AG04449 (cell line): ENCODE measurements around the gene CSH1.

ENCODE experiments used
- CTCF ChIA-PET: fragments of 350-600 bp; formaldehyde crosslinking; extraction: SDS; loops from one replicate; lab custom pipeline; 2021; ENCODE audit warnings: antibody characterized with exemption; lab: Yijun Ruan, JAX
- POLR2A ChIA-PET: fragments of 400-600, 350-600 bp; formaldehyde crosslinking; extraction: SDS; loops from one replicate; lab custom pipeline; 2020; ENCODE audit warnings: antibody characterized with exemption, inconsistent platforms; lab: Yijun Ruan, JAX
- DNase-seq: peaks from one replicate; pipeline ENCODE4 v3.0.0-alpha.2; 2010; ENCODE audit warnings: low read depth, low spot score
- H3K4me3 ChIP-seq: 2 replicates; pipeline ENCODE4 v1.5.1; 2011; ENCODE audit warnings: low read depth, mild to moderate bottlenecking, control low read depth, low read length
- TF ChIP-seq, protein P1 (sequence below): IDR thresholded peaks from one replicate; pipeline ENCODE4 v1.5.1; 2011; ENCODE audit warnings: mild to moderate bottlenecking, moderate library complexity, low read length, control low read depth, inconsistent platforms; ENCODE audit not compliant: insufficient read depth; ENCODE audit errors: missing control alignments

Gene CSH1

DNA sequence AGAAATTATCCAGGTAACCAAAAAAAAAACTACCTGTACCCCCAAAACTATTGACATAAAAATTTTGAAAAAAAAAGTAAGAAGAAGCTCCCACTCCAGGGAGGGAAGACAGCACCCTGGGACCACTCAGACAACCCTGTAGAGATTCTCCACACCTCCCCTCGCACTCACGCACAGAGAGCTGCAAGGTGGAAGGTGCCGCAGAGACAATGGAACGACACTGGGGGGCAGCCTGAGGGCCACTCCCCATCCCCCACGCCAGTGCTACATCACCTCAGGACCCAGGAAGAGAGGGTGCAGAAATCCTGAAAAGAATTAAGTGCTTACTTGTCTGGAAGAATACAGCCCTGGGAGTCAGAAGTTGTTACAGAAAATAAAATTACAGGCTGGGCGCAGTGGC, 40.9 kb upstream of the CSH1 start:
- TF ChIP-seq, protein P1, sequence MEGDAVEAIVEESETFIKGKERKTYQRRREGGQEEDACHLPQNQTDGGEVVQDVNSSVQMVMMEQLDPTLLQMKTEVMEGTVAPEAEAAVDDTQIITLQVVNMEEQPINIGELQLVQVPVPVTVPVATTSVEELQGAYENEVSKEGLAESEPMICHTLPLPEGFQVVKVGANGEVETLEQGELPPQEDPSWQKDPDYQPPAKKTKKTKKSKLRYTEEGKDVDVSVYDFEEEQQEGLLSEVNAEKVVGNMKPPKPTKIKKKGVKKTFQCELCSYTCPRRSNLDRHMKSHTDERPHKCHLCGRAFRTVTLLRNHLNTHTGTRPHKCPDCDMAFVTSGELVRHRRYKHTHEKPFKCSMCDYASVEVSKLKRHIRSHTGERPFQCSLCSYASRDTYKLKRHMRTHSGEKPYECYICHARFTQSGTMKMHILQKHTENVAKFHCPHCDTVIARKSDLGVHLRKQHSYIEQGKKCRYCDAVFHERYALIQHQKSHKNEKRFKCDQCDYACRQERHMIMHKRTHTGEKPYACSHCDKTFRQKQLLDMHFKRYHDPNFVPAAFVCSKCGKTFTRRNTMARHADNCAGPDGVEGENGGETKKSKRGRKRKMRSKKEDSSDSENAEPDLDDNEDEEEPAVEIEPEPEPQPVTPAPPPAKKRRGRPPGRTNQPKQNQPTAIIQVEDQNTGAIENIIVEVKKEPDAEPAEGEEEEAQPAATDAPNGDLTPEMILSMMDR, result no peak
- CTCF ChIA-PET, result interaction anchor here (0.7 to 2.3 kb wide), 3 partner anchors 9 to 91 kb away, joined by 4 to 12 read pairs (median 6); no protein-coding TSS in a partner anchor
- DNase-seq, result no peak
- POLR2A ChIA-PET, result no interaction called here
- no peak overlapping the region for H3K4me3 ChIP-seq

DNA sequence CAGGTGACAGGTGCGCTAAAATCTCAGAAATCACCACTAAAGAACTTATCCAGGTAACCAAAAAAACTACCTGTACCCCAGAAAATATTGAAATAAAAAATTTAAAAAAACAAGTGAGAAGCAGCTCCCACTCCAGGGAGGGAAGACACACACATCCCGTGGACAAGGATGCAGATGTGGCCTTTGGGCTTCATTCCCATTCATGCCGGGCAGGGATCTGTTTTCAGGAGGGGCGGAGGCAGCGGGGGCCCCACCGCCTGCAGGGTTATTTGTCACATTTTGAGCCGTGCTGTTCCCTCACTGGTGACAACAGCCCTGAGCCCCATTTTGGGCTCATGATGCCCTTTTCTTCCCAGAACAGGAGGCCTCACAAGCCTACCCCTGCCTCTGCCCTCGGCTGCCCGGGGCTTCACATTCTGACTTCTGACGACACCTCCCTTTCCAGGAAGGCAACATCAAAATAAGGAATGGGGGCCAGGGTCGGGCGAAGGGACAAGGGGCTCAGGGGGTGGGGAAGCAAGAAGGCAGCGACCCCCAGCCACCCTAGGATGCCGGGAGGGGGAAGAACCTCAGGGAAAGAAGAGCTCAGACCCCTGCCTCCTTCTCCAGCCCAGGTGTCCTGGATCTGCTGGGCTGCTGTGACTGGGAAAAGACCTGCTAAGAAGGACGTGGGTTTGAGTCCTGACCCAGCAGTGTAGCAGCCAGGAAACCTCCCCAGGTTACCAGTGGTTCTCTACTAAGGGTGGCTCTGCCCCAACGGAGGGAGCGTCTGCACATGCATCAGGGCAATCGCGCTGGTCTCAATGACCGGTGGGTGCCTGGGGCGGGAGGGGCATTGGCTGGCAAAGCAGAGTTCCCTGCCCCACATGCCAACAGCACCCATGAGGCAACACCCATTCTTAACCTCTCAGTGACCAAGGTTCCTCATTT, 38.1 kb upstream of the CSH1 start:
- CTCF ChIA-PET, result interaction anchor here (1.0 to 8.9 kb wide), 7 partner anchors 11 to 199 kb away, joined by 3 to 55 read pairs (median 5); partner anchors contain the start of genes CSHL1 and GH1
- DNase-seq, result no peak
- POLR2A ChIA-PET, result no interaction called here
- H3K4me3 ChIP-seq, result no peak overlapping the region
- TF ChIP-seq, protein P1, result no peak

DNA sequence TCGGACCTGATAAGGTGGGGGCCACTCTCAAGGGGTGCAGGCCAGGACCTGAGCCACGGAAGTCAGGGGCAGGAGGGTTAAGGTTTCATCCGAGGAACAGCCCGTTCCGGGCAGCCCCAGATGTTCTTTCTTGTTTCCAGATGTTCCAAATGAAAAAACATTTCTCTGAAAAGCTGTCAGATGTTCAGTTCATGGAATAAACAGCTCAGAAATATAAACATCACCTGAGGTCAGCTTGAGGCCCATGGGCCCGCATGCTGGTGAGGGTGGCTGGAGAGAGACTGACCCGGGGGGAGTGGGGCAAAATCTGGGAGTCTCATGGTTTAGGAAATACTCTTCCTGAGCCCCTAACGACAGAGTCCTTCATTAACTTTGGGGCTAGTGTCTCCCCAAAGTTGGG, 37.2 kb upstream of the CSH1 start:
- H3K4me3 ChIP-seq, result no peak overlapping the region
- POLR2A ChIA-PET, result no interaction called here
- TF ChIP-seq, protein P1, result no peak
- no peak for DNase-seq
- CTCF ChIA-PET, result interaction anchor here (1.0 to 8.9 kb wide), 7 partner anchors 10 to 200 kb away, joined by 3 to 55 read pairs (median 5); partner anchors contain the start of genes CSHL1 and GH1

DNA sequence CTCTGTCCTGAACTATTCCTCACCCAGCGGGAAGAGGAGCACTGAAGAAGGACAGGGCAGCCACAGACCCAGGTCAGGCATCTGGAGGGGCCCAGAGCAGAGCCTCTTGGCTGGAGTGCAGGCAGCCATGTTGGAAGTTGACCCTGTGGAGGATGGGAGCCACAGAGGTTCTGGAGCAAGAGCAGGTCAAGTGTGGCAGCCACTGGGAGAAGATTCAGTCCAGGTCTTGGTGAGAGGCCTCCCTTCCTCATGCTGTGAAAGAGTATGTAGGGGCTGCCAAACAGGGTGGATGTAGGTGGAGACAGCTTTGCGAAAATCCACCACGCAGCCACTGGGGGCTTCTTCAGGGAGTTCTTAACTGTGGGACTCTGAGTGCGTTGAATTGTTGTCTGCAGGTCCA, 36.3 kb upstream of the CSH1 start:
- TF ChIP-seq, protein P1, result no peak
- no peak overlapping the region for H3K4me3 ChIP-seq
- POLR2A ChIA-PET, result no interaction called here
- DNase-seq, result no peak
- CTCF ChIA-PET, result interaction anchor here (0.6 to 8.9 kb wide), 6 partner anchors 14 to 97 kb away, joined by 3 to 55 read pairs (median 10); partner anchors contain the start of genes CSHL1 and GH1

DNA sequence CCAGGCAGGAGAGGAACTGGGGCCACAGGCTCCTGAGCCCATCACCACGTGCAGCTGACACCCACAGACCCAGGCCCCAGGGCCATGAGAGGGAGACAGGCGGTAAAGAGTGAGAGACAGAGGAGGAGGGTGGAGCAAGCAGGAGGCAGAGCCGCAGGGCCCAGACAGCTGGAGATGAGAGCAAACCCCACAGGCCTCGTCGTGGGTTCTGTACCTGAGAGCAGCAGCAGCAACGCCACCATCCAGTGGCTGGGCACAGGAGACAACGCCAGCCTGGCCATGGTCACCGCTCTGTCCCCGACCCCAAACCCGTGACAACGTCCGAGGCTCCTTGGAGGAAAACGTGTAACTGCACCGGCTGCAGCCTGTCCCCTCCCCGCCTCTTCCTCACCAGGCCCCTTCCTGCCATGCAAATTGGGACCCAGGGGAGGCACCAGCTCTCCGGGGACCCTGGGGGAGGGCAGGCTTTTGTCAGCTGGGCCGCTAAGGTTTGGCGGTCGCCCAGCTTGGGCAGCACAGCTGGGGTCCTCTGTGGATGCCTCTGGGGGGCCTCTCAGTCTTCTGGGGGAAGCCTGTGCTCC, 35.7 kb upstream of the CSH1 start, which contains the start of gene CD79B:
Gene CD79B (minus strand): TSS at position 351 of the 581 bp plus-strand sequence. CDS start 70 bp downstream, at position 281.
- TF ChIP-seq, protein P1, result no peak
- ChIA-PET POLR2A (no interaction called here), CTCF (interaction anchor here (1.4 to 8.9 kb wide), 4 partner anchors 13 to 97 kb away, joined by 5 to 55 read pairs (median 12); partner anchors contain the start of genes CSHL1 and GH1)
- no peak for DNase-seq
- H3K4me3 ChIP-seq, result no peak within 1 kb of the TSS
